HFF-Myc (cell line): ENCODE data around the gene TMEM200B.
"Not testable (repeated sequence)": the region's sequence is repeated elsewhere in the genome, so short reads cannot be mapped to it uniquely, and the experiment has no call there.

Experiments
- DNase-seq: peaks from one replicate; pipeline ENCODE4 v3.0.0-alpha.2; 2011; ENCODE audit warnings: low read depth; ENCODE audit errors: extremely low read depth
- H3K4me3 ChIP-seq: replicated peaks from 2 replicates; pipeline ENCODE4 v1.5.1; 2011; ENCODE audit warnings: low read depth, mild to moderate bottlenecking, control low read depth, low read length
- CTCF ChIP-seq: IDR thresholded peaks from 2 replicates; pipeline ENCODE4 v1.5.1; 2012; ENCODE audit warnings: mild to moderate bottlenecking, low read depth, low read length, control low read depth; ENCODE audit errors: missing control alignments

The TMEM200B gene

GRCh38 chr1:29136391-29136915 lies 12.8 kb upstream of the TMEM200B start:
- no peak for DNase-seq
- no peak for TF ChIP-seq CTCF
- H3K4me3 ChIP-seq: no peak overlapping the region

DNA sequence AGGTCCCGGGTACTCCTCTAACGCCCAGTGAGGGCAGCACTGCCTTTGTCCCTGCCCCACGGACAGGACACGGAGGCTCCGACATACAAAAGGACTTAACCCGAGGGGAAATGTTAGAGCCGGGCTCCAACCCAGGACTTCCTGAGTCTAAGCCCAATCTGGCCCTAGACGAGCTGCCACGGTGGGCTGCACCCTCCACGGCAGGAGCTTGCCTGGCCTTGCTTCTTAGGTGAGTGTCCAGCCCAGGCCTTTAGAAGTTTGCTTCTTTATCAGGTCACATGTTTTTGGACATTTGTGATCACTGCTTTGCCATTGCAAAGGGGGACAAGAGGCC lies 11.0 kb upstream of the TMEM200B start:
- DNase-seq: no peak
- no peak overlapping the region for H3K4me3 ChIP-seq

GRCh38 chr1:29133861-29134694 lies 10.4 kb upstream of the TMEM200B start:
- TF ChIP-seq CTCF: no peak
- DNase-seq: no peak
- H3K4me3 ChIP-seq: no peak overlapping the region

More for the DNA sequence above, 11.0 kb upstream of the TMEM200B start:
- no peak for TF ChIP-seq CTCF

DNA sequence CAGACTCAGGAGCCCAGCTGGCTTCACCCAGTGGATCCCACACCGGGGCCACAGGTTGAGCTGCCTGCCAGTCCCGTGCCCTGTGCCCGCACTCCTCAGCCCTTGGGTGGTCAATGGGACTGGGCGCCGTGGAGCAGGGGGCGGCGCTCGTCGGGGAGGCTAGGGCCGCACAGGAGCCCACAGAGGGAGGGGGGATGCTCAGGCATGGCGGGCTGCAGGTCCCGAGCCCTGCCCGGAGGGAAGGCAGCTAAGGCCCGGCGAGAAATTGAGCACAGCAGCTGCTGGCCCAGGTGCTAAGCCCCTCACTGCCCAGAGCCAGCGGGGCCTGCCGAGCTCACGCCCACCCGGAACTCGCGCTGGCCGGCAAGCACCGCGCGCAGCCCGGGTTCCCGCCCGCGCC lies 7.4 kb upstream of the TMEM200B start:
- H3K4me3 ChIP-seq, DNase-seq: not testable (repeated sequence)

DNA sequence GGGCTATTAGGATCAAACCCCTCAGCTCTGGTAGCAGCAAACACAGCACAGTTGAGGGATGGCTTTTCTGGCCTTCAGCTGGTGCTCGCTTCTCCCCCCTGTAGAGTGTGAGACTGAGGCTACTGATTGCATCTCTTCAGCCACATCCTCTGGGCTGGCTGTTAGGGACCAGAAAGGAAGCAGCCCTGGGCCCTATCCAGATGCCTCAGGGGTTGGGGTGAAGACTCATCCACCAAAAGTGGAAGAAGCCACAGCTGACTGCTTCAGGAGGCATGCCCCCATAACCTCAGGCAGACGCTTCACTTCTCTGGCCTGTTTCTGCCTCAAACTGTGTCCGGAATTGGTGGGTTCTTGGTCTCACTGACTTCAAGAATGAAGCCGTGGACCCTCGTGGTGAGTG lies 6.2 kb upstream of the TMEM200B start:
- no peak for DNase-seq
- H3K4me3 ChIP-seq: no peak overlapping the region
- TF ChIP-seq CTCF: no peak

- DNase-seq: no peak
- no peak overlapping the region for H3K4me3 ChIP-seq
- no peak for TF ChIP-seq CTCF
Measured at GRCh38 chr1:29128739-29129138, 5.0 kb upstream of the TMEM200B start.

GRCh38 chr1:29126198-29126597 lies 2.5 kb upstream of the TMEM200B start:
- no peak for TF ChIP-seq CTCF
- no peak overlapping the region for H3K4me3 ChIP-seq
- no peak for DNase-seq
